ENCODE data around the gene KIF23. TPM values are rescaled to one million over a fixed set of nuclear protein-coding genes. Genes with fewer than 3 reads are reported as not detected.

The KIF23 gene
- polyA plus RNA-seq, 1 experiment = 33.9 TPM

DNA sequence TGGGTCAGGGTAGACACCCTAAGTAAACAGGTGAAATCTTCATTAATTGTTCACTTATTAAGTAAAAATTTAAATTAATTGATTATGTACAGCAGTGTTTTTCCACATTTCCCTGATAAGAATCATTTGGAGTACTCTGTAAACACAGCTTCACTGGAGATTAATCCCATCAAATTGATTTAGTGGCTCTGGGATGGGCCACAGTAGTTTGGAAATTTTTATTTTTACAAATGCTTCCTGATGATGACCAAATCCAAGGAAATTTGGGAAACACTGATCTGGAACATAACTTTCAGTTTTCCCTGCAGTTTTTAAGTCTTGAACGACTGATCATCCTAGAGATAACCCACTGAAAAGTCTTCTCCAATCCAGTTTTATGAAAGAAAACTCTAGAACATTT, 19.7 kb downstream of the KIF23 start:
- no peaks in the 10 kb centered on the region for H3K27me3 ChIP-seq (ENCODE audit: control insufficient read depth, insufficient read depth, low read length)
- CTCF ChIA-PET = no interaction called here
- POLR2A ChIA-PET = no interaction called here
- no peaks in the 10 kb centered on the region for H3K36me3 ChIP-seq (ENCODE audit: control insufficient read depth, insufficient read depth, low read length)
- no peak for DNase-seq (ENCODE audit: low read depth)
- H3K4me3 ChIP-seq (ENCODE audit: low read depth, low read length) = no peak overlapping the region
- TF ChIP-seq, protein P1, sequence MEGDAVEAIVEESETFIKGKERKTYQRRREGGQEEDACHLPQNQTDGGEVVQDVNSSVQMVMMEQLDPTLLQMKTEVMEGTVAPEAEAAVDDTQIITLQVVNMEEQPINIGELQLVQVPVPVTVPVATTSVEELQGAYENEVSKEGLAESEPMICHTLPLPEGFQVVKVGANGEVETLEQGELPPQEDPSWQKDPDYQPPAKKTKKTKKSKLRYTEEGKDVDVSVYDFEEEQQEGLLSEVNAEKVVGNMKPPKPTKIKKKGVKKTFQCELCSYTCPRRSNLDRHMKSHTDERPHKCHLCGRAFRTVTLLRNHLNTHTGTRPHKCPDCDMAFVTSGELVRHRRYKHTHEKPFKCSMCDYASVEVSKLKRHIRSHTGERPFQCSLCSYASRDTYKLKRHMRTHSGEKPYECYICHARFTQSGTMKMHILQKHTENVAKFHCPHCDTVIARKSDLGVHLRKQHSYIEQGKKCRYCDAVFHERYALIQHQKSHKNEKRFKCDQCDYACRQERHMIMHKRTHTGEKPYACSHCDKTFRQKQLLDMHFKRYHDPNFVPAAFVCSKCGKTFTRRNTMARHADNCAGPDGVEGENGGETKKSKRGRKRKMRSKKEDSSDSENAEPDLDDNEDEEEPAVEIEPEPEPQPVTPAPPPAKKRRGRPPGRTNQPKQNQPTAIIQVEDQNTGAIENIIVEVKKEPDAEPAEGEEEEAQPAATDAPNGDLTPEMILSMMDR (IDR thresholded peaks at IDR 0.05; ENCODE audit: insufficient read depth, low read depth, low read length) = no peak

DNA sequence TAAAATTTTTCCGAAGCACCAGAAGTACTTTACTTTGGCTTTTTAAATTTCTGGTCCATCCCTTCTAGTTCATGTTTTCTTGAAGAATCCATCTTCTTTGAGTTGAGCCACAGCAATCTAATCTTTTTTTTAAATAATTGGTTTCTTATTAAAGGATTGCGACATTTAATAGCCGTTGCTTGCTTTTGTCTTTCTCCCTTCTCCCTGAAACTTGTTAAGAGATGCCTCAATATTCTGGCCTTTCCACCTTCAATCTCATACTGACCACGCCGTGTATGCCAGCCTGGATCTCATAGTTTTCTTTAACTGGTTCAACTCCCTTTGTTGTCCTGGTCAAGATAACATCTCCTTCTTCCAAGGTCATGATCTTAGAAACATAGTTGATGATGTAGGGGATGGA, 20.1 kb downstream of the KIF23 start:
- CTCF ChIA-PET = interaction anchor here (1.4 kb wide), 1 partner anchor 10 kb away, joined by 3 read pairs; no protein-coding TSS in a partner anchor
- TF ChIP-seq, protein P1 (IDR thresholded peaks at IDR 0.05; ENCODE audit: insufficient read depth, low read depth, low read length) = no peak
- DNase-seq (ENCODE audit: low read depth) = no peak
- H3K4me3 ChIP-seq (ENCODE audit: low read depth, low read length) = no peak overlapping the region
- POLR2A ChIA-PET = no interaction called here
- H3K36me3 ChIP-seq (ENCODE audit: control insufficient read depth, insufficient read depth, low read length) = no peaks in the 10 kb centered on the region
- no peaks in the 10 kb centered on the region for H3K27me3 ChIP-seq (ENCODE audit: control insufficient read depth, insufficient read depth, low read length)

DNA sequence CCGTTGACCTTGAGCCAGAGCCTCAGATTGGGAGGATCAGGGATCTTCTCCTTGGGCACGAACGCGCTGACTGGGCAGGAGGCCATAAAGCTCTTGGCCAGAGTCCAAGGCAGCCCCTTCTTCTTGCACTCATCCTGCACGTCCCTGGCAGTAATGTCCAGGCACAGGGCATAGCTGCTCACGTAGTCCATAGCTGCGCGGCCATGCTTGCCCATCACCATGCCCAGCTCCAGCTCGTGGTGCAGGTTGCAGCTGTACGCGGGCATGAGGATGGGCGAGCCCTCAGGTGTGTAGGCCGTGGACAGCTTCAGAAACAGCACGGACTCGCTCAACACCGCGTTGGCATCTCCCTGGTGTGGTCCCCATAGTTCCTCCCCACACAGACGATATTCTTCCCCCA, 20.5 kb downstream of the KIF23 start:
- H3K36me3 ChIP-seq (ENCODE audit: control insufficient read depth, insufficient read depth, low read length) = no peaks in the 10 kb centered on the region
- ChIA-PET CTCF (interaction anchor here (1.4 kb wide), 1 partner anchor 9 kb away, joined by 3 read pairs; no protein-coding TSS in a partner anchor), POLR2A (no interaction called here)
- DNase-seq (ENCODE audit: low read depth) = no peak
- TF ChIP-seq, protein P1 (IDR thresholded peaks at IDR 0.05; ENCODE audit: insufficient read depth, low read depth, low read length) = no peak
- no peak overlapping the region for H3K4me3 ChIP-seq (ENCODE audit: low read depth, low read length)
- H3K27me3 ChIP-seq (ENCODE audit: control insufficient read depth, insufficient read depth, low read length) = no peaks in the 10 kb centered on the region

GRCh38 chr15:69435985-69436384, 21.8 kb downstream of the KIF23 start:
- no peak overlapping the region for H3K4me3 ChIP-seq (ENCODE audit: low read depth, low read length)
- DNase-seq (ENCODE audit: low read depth) = no peak
- ChIA-PET CTCF (interaction anchor here (0.6 kb wide), 1 partner anchor 612 kb away, joined by 3 read pairs; no protein-coding TSS in a partner anchor), POLR2A (no interaction called here)
- H3K27me3 ChIP-seq (ENCODE audit: control insufficient read depth, insufficient read depth, low read length) = no peaks in the 10 kb centered on the region
- no peaks in the 10 kb centered on the region for H3K36me3 ChIP-seq (ENCODE audit: control insufficient read depth, insufficient read depth, low read length)
- TF ChIP-seq, protein P1 (IDR thresholded peaks at IDR 0.05; ENCODE audit: insufficient read depth, low read depth, low read length) = no peak

DNA sequence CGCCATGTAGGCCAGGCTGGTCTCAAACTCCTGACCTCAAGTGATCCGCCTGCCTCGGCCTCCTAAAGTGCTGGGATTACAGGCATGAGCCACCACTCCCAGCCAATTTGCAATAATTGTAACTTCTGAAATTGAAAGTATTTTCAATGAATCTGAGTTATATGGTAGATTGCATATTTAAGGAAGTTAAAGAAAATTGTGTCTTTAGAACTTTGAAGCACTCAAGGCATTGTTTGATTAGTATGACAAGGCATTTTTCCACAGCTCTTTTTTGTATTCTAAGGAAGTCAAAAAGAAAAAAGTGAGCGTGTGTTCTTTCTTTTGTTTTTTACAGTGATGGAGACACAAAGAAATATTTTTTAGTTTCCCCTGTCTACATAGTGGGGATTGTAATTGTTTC, 22.8 kb downstream of the KIF23 start:
- POLR2A ChIA-PET = no interaction called here

More for the DNA sequence above, 22.8 kb downstream of the KIF23 start:
- TF ChIP-seq, protein P1 (IDR thresholded peaks at IDR 0.05; ENCODE audit: insufficient read depth, low read depth, low read length) = no peak
- Histone ChIP-seq H3K36me3 (ENCODE audit: control insufficient read depth, insufficient read depth, low read length) (peaks cover 1% of the 10 kb centered on the region; the same call in 1 of the 2 replicates), H3K27me3 (ENCODE audit: control insufficient read depth, insufficient read depth, low read length) (no peaks in the 10 kb centered on the region), H3K4me3 (ENCODE audit: low read depth, low read length) (no peak overlapping the region)
- no peak for DNase-seq (ENCODE audit: low read depth)
- CTCF ChIA-PET = no interaction called here
